H1 (cell line): ENCODE data around the gene NCK2. TPM values are rescaled to one million over a fixed set of nuclear protein-coding genes. Genes with fewer than 3 reads are reported as not detected.

Source experiments
- KDM1A ChIP-seq: fragments of 200-600, 300-600 bp; sonication (generic); IDR thresholded peaks from 2 replicates; pipeline ENCODE4 v1.7.1; 2016; ENCODE audit warnings: mild to moderate bottlenecking, low read length, borderline replicate concordance
- SIRT6 ChIP-seq: IDR thresholded peaks from one replicate; pipeline ENCODE4 v1.7.1; 2012; ENCODE audit warnings: low read length, inconsistent platforms
- polyA plus RNA-seq, 7 experiments: library from polyadenylated mRNA; depleted of rRNA in 3 of 7; stranded (reverse) in 5 of 7; unstranded in 2 of 7; fragments of >200 nt in 5 of 7; fragments of 200-250 nt in 2 of 7; gene quantifications; 1 replicate in 5 of 7; 2 replicates in 1 of 7; 4 replicates in 1 of 7; pipeline versions ENCODE4 v1.2.1 to v1.2.3, GENCODE V29; 2011 to 2013; ENCODE audit warnings: missing spikeins in 2 of 7, mixed read lengths in 2 of 7
- total RNA-seq: library from RNA; stranded (reverse); fragmentation: NEBNext Ultra II Directional; extraction: Animal tissue kit (Norgen Biotek cat#: 25700); gene quantifications from 2 replicates; pipeline ENCODE4 v1.2.1, GENCODE V29; 2021

Gene NCK2
- total and polyA plus RNA-seq, 2 of the 8 experiments (the other 6 are each of a cell fraction or from before 2014, with no cell fraction given): 30.3 to 65.7 TPM

- TF ChIP-seq SIRT6: no peak
- TF ChIP-seq KDM1A: no peak
- TF ChIP-seq, all 59 proteins: peak for 0
Observed at GRCh38 chr2:105815401-105815800, 70.7 kb downstream of the NCK2 start (continued).
